Endodermal cell (in vitro differentiated cells): ENCODE measurements around the gene USP21. TPM values are rescaled to one million over a fixed set of nuclear protein-coding genes. Genes with fewer than 3 reads are reported as not detected.
A peak's percentile ranks its signal among the peaks of the same experiment; 100 is the strongest.

Source experiments
- DNase-seq: peaks from one replicate; pipeline ENCODE4 v3.0.0-alpha.2; 2017
- H3K27ac ChIP-seq: 2 replicates; pipeline ENCODE4 v1.5.1; 2013; ENCODE audit warnings: mild to moderate bottlenecking, low read depth, low read length, moderate library complexity
- H3K27me3 ChIP-seq: 2 replicates; pipeline ENCODE4 v1.6.1; 2013; ENCODE audit warnings: mild to moderate bottlenecking, low read length, moderate library complexity; ENCODE audit not compliant: insufficient read depth, control insufficient read depth, poor library complexity, severe bottlenecking
- H3K36me3 ChIP-seq: 2 replicates; pipeline ENCODE4 v1.7.0; 2013; ENCODE audit warnings: mild to moderate bottlenecking, low read length, moderate library complexity; ENCODE audit not compliant: control insufficient read depth, insufficient read depth
- H3K4me1 ChIP-seq: one replicate; pipeline ENCODE4 v1.7.0; 2013; ENCODE audit warnings: low read length; ENCODE audit not compliant: control insufficient read depth, insufficient read depth
- H3K4me3 ChIP-seq: 2 replicates; pipeline ENCODE4 v1.5.1; 2013; ENCODE audit warnings: mild to moderate bottlenecking, low read length, moderate library complexity
- H3K9ac ChIP-seq: 2 replicates; pipeline ENCODE4 v1.6.1; 2013; ENCODE audit warnings: mild to moderate bottlenecking, low read length, moderate library complexity; ENCODE audit not compliant: poor library complexity, severe bottlenecking; ENCODE audit errors: extremely low read depth
- H3K9me3 ChIP-seq: 2 replicates; pipeline ENCODE4 v1.6.1; 2013; ENCODE audit warnings: mild to moderate bottlenecking, low read length, moderate library complexity; ENCODE audit not compliant: control insufficient read depth
- H3K27ac Mint-ChIP-seq: 2 replicates; pipeline ENCODE4 v1.8.0; 2020; ENCODE audit warnings: mixed read lengths
- H3K27me3 Mint-ChIP-seq: 2 replicates; pipeline ENCODE4 v1.8.0; 2021; ENCODE audit warnings: mild to moderate bottlenecking, mixed read lengths; ENCODE audit not compliant: insufficient read depth
- H3K36me3 Mint-ChIP-seq: 2 replicates; pipeline ENCODE4 v1.8.0; 2020; ENCODE audit warnings: low read depth, mixed read lengths
- H3K4me1 Mint-ChIP-seq: 2 replicates; pipeline ENCODE4 v1.8.0; 2020; ENCODE audit warnings: mixed read lengths
- H3K4me3 Mint-ChIP-seq: 2 replicates; pipeline ENCODE4 v1.8.0; 2020; ENCODE audit warnings: mild to moderate bottlenecking, moderate library complexity, mixed read lengths
- H3K9me3 Mint-ChIP-seq: 2 replicates; pipeline ENCODE4 v1.8.0; 2020; ENCODE audit warnings: mild to moderate bottlenecking, mixed read lengths
- CTCF ChIP-seq: fragments of 200-600 bp; sonication (generic); conservative IDR thresholded peaks from 2 replicates; pipeline ENCODE4 v1.5.0; 2021; ENCODE audit warnings: antibody characterized with exemption, mild to moderate bottlenecking
- WGBS, 2 experiments: methylation state at CpG; one replicate each; pipeline versions ENCODE4 v1.1.5 to v1.1.7; 2013; ENCODE audit warnings: missing lambda C conversion rate in 2 of 2, mixed read lengths in 1 of 2; ENCODE audit not compliant: insufficient coverage in 1 of 2, insufficient read length in 1 of 2; 5-methylcytosine and 5-hydroxymethylcytosine counted together
- total RNA-seq, 2 donors: library from RNA; stranded (reverse); fragmentation: NEBNext Ultra II Directional in 1 of 2; extraction: Animal tissue kit (Norgen Biotek cat#: 25700) in 1 of 2; gene quantifications; 2 replicates in 1 of 2; 3 replicates in 1 of 2; pipeline ENCODE4 v1.2.1, GENCODE V29; 2021

USP21 gene
- total RNA-seq, 2 donors from 2014 or later = 26.7 to 39.7 TPM

GRCh38 chr1:161201836-161202712, 42.8 kb downstream of the USP21 start, which contains the start of gene NDUFS2:
TSS of gene NDUFS2 (plus strand) at chr1:161202367. CDS start at chr1:161202386, 19 bp downstream.
- Mint-ChIP-seq H3K27ac (peak within 1 kb of the TSS; percentile 97), H3K36me3 (peaks cover 30% of the 10 kb centered on the region), H3K4me1 (peaks cover 44% of the 10 kb centered on the region), H3K9me3 (no peaks in the 10 kb centered on the region), H3K4me3 (peak within 1 kb of the TSS; percentile 88), H3K27me3 (no peaks in the 10 kb centered on the region)
- Histone ChIP-seq H3K4me3 (peak within 1 kb of the TSS; percentile 89), H3K9me3 (no peaks in the 10 kb centered on the region), H3K27me3 (no peaks in the 10 kb centered on the region), H3K9ac (peak within 1 kb of the TSS; percentile 93), H3K27ac (peak within 1 kb of the TSS; percentile 88), H3K4me1 (peaks cover 18% of the 10 kb centered on the region), H3K36me3 (peaks cover 38% of the 10 kb centered on the region)
- 6 to 11% methylated on average over 45 to 53 of the region's 53 CpGs for WGBS, 2 experiments
- peak; percentile 61 for TF ChIP-seq CTCF
- peak; percentile 99 for DNase-seq

- Mint-ChIP-seq H3K36me3 (peaks cover 60% of the 10 kb centered on the region), H3K4me3 (no peak overlapping the region), H3K27me3 (no peaks in the 10 kb centered on the region), H3K9me3 (no peaks in the 10 kb centered on the region), H3K4me1 (peaks cover 11% of the 10 kb centered on the region), H3K27ac (peak overlapping the region; percentile 30)
- Histone ChIP-seq H3K4me3 (no peak overlapping the region), H3K4me1 (peaks cover 7% of the 10 kb centered on the region), H3K27me3 (no peaks in the 10 kb centered on the region), H3K9ac (no peak overlapping the region), H3K36me3 (peaks cover 66% of the 10 kb centered on the region), H3K27ac (no peak overlapping the region), H3K9me3 (no peaks in the 10 kb centered on the region)
- no peak for DNase-seq
- WGBS, 2 experiments = 93 to 96% methylated on average over 7 to 12 of the region's 12 CpGs
- TF ChIP-seq CTCF = no peak
These were observed 47.3 kb downstream of the USP21 start for GRCh38 chr1:161206411-161207140.

- Mint-ChIP-seq H3K36me3 (peaks cover 66% of the 10 kb centered on the region), H3K4me1 (peaks cover 7% of the 10 kb centered on the region), H3K27me3 (no peaks in the 10 kb centered on the region), H3K4me3 (no peak overlapping the region), H3K27ac (no peak overlapping the region), H3K9me3 (no peaks in the 10 kb centered on the region)
- 92 to 97% methylated on average over 5 to 8 of the region's 8 CpGs for WGBS, 2 experiments
- H3K36me3 ChIP-seq = peaks cover 72% of the 10 kb centered on the region
- H3K27ac ChIP-seq = no peak overlapping the region
- no peak overlapping the region for H3K4me3 ChIP-seq
- H3K9ac ChIP-seq = no peak overlapping the region
- no peaks in the 10 kb centered on the region for H3K27me3 ChIP-seq
- H3K4me1 ChIP-seq = peaks cover 3% of the 10 kb centered on the region
- TF ChIP-seq CTCF = no peak
- H3K9me3 ChIP-seq = no peaks in the 10 kb centered on the region
- no peak for DNase-seq
These were observed 47.9 kb downstream of the USP21 start for GRCh38 chr1:161207173-161207572.
